ENCODE results near the gene NKX1-1.
"Not testable (repeated sequence)": the region's sequence is repeated elsewhere in the genome, so short reads cannot be mapped to it uniquely, and the experiment has no call there.

The NKX1-1 gene

GRCh38 chr4:1400191-1400805 is 5.9 kb downstream of the NKX1-1 start:
- no peak for TF ChIP-seq POLR2A (IDR thresholded peaks at IDR 0.05; ENCODE audit: extremely low read depth, insufficient read length)
- TF ChIP-seq CTCF (IDR thresholded peaks at IDR 0.05; ENCODE audit: low read depth, low read length), result no peak
- no peak for TF ChIP-seq MYC (IDR thresholded peaks at IDR 0.05; ENCODE audit: low read depth, low read length)
- TF ChIP-seq MAX (IDR thresholded peaks at IDR 0.05; ENCODE audit: low read depth, low read length), result no peak
- no peak for DNase-seq (ENCODE audit: low read depth)
- H3K4me3 ChIP-seq (ENCODE audit: low read depth, low read length), result no peak overlapping the region

- TF ChIP-seq CTCF (IDR thresholded peaks at IDR 0.05; ENCODE audit: low read depth, low read length) (no peak), MAX (IDR thresholded peaks at IDR 0.05; ENCODE audit: low read depth, low read length) (no peak), POLR2A (IDR thresholded peaks at IDR 0.05; ENCODE audit: extremely low read depth, insufficient read length) (no peak), MYC (IDR thresholded peaks at IDR 0.05; ENCODE audit: low read depth, low read length) (no peak)
- no peak for DNase-seq (ENCODE audit: low read depth)
- H3K4me3 ChIP-seq (ENCODE audit: low read depth, low read length), result no peak overlapping the region
Observed at GRCh38 chr4:1399508-1400190, 6.6 kb downstream of the NKX1-1 start.

DNA sequence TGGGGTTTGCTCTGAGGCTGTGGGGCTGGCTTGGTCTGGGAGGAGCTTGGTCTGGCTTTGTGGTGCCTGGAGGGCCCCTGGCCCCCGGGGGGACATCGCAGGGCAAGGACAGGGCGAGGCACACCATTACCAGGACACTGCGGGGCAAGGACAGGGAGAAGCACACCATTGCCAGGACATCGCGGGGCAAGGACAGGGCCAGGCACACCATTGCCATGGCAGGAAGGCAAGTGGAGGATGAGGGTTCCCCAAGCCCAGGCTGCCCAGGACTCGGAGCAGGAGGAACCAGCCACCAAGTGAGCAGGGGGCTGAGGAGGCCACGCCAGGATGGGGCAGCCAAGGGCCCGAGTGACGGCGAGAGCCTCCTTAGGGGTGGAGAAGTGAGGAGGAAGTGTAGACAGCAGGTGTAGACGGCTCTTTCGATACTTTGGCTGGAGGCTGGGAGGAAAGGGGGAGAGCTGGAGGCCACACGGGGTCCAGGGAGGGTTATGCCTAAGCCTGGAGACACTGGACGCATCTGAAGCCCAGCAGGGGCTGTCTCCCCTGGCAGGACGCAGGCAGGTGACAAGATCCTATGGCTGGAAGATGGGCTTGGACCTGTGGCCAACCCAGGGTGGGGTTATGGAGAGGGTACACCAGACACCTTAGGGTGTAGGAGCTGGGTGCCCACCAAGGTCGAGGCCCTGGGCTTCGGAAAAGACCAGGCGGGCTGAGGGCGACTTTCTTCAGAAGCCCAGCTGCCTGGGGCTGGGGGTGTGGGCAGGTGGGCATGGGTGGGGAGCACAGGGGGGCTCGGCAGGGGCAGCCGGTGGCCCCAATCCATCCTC is 7.3 kb downstream of the NKX1-1 start:
- DNase-seq (ENCODE audit: low read depth), result no peak
- no peak overlapping the region for H3K4me3 ChIP-seq (ENCODE audit: low read depth, low read length)
- TF ChIP-seq CTCF (IDR thresholded peaks at IDR 0.05; ENCODE audit: low read depth, low read length) (no peak), MYC (IDR thresholded peaks at IDR 0.05; ENCODE audit: low read depth, low read length) (no peak), POLR2A (IDR thresholded peaks at IDR 0.05; ENCODE audit: extremely low read depth, insufficient read length) (no peak), MAX (IDR thresholded peaks at IDR 0.05; ENCODE audit: low read depth, low read length) (no peak)

DNA sequence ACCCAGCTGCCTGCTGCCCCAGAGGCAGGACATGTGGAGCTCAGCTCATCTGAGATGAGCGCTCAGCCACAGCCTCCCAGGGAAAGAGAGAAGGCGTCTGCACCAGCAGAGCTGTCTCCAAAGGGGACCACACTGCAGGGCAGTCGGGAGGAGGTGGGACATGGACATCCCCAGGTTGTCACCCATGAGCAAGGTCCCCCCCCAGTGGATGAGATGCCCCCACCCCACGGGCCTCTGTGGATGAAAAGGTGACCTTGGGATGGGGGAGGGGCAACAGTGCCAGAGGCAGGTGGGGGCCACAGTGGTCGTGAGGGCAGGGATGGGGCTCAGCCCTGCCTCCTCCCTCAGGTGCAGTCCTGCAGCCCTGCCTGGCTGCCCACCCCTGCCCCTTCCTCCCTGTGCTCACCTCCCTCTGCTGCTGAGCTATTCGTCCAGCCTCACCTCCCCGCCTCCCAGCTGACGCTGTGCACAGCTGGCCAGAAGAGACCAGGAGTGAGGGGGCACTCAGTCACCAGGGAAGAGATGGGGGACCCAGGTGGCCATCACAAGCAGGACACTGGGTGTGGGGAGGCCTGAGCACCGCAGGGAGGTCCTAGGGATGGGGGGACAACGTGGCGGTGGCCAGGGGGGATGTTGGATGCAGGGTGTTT is 9.3 kb downstream of the NKX1-1 start:
- no peak for TF ChIP-seq MYC (IDR thresholded peaks at IDR 0.05; ENCODE audit: low read depth, low read length)
- TF ChIP-seq MAX (IDR thresholded peaks at IDR 0.05; ENCODE audit: low read depth, low read length), result no peak
- no peak for TF ChIP-seq POLR2A (IDR thresholded peaks at IDR 0.05; ENCODE audit: extremely low read depth, insufficient read length)
- no peak for TF ChIP-seq CTCF (IDR thresholded peaks at IDR 0.05; ENCODE audit: low read depth, low read length)
- DNase-seq (ENCODE audit: low read depth), result no peak

GRCh38 chr4:1395941-1396805 is 10.1 kb downstream of the NKX1-1 start:
- no peak for DNase-seq (ENCODE audit: low read depth)
- TF ChIP-seq CTCF (IDR thresholded peaks at IDR 0.05; ENCODE audit: low read depth, low read length), result no peak
- TF ChIP-seq POLR2A (IDR thresholded peaks at IDR 0.05; ENCODE audit: extremely low read depth, insufficient read length), result no peak
- TF ChIP-seq MYC (IDR thresholded peaks at IDR 0.05; ENCODE audit: low read depth, low read length), result no peak
- TF ChIP-seq MAX (IDR thresholded peaks at IDR 0.05; ENCODE audit: low read depth, low read length), result no peak
- no peak overlapping the region for H3K4me3 ChIP-seq (ENCODE audit: low read depth, low read length)

More for the DNA sequence above, 9.3 kb downstream of the NKX1-1 start:
- H3K4me3 ChIP-seq (ENCODE audit: low read depth, low read length), result no peak overlapping the region

GRCh38 chr4:1395389-1395820 is 10.8 kb downstream of the NKX1-1 start:
- not testable (repeated sequence) for DNase-seq (ENCODE audit: low read depth); H3K4me3 ChIP-seq (ENCODE audit: low read depth, low read length)

- not testable (repeated sequence) for H3K4me3 ChIP-seq (ENCODE audit: low read depth, low read length)
Observed at GRCh38 chr4:1394554-1395388, 11.5 kb downstream of the NKX1-1 start.

More at GRCh38 chr4:1394554-1395388, 11.5 kb downstream of the NKX1-1 start:
- not testable (repeated sequence) for DNase-seq (ENCODE audit: low read depth)
